A673 (cell line): ENCODE data around the gene BCAM. TPM values are rescaled to one million over a fixed set of nuclear protein-coding genes. Genes with fewer than 3 reads are reported as not detected.

Experiments used
- BruUV-seq: library from RNA; stranded (reverse); fragments of 400-500 nt; replicated peaks from 2 replicates; lab custom pipeline; 2021; lab: Mats Ljungman, UMichigan
- CTCF ChIA-PET: fragments of 300-600 bp; sonication (Branson Sonifier 250); formaldehyde crosslinking; loops from one replicate; lab custom pipeline; 2022; ENCODE audit warnings: antibody characterized with exemption; lab: Charles Lee
- POLR2A ChIA-PET: fragments of 300-600 bp; sonication (Branson Sonifier 250); formaldehyde crosslinking; loops from one replicate; lab custom pipeline; 2022; ENCODE audit warnings: antibody characterized with exemption; ENCODE audit not compliant: low non-redundant PET; lab: Charles Lee
- DNase-seq: peaks from one replicate; pipeline ENCODE4 v3.0.0-alpha.2; 2015; ENCODE audit warnings: low spot score
- H3K27ac ChIP-seq: fragments of 200-600 bp; sonication (generic); 2 replicates; pipeline ENCODE4 v1.5.1; 2016; ENCODE audit warnings: mixed run types, low read depth, mild to moderate bottlenecking, mixed read lengths, antibody characterized with exemption, low read length; ENCODE audit not compliant: poor library complexity, severe bottlenecking
- H3K27me3 ChIP-seq: fragments of 200-600 bp; sonication (generic); replicated peaks from 2 replicates; pipeline ENCODE4 v1.6.1; 2017; ENCODE audit warnings: mixed run types, low read depth, mild to moderate bottlenecking, mixed read lengths, antibody characterized with exemption, low read length; ENCODE audit not compliant: insufficient read depth, poor library complexity
- H3K36me3 ChIP-seq: fragments of 200-600 bp; sonication (generic); 2 replicates; pipeline ENCODE4 v1.6.1; 2016; ENCODE audit warnings: mixed run types, mild to moderate bottlenecking, mixed read lengths, antibody characterized with exemption, low read length; ENCODE audit not compliant: insufficient read depth, poor library complexity, severe bottlenecking
- H3K4me1 ChIP-seq: fragments of 200-600 bp; sonication (generic); 2 replicates; pipeline ENCODE4 v1.6.1; 2017; ENCODE audit warnings: mixed run types, mild to moderate bottlenecking, mixed read lengths, antibody characterized with exemption, low read length; ENCODE audit not compliant: insufficient read depth, poor library complexity, severe bottlenecking
- H3K4me3 ChIP-seq: fragments of 200-600 bp; sonication (generic); 2 replicates; pipeline ENCODE4 v1.5.1; 2016; ENCODE audit warnings: low read depth, mixed run types, mild to moderate bottlenecking, mixed read lengths, low read length; ENCODE audit not compliant: poor library complexity, severe bottlenecking
- H3K9me3 ChIP-seq: fragments of 200-600 bp; sonication (generic); 2 replicates; pipeline ENCODE4 v1.6.1; 2016; ENCODE audit warnings: mixed run types, low read depth, mild to moderate bottlenecking, mixed read lengths, antibody characterized with exemption, low read length; ENCODE audit not compliant: poor library complexity, severe bottlenecking
- CTCF ChIP-seq: fragments of 300-800, 200-600 bp; sonication (generic); conservative IDR thresholded peaks from 2 replicates; pipeline ENCODE4 v1.5.1; 2017; ENCODE audit warnings: low read depth, mild to moderate bottlenecking, antibody characterized with exemption, low read length, moderate library complexity, mixed read lengths
- EZH2 ChIP-seq: fragments of 200-600 bp; sonication (generic); IDR thresholded peaks from 2 replicates; pipeline ENCODE4 v1.6.1; 2017; ENCODE audit warnings: borderline replicate concordance, low read depth, mild to moderate bottlenecking, mixed read lengths, antibody characterized with exemption, low read length; ENCODE audit not compliant: poor library complexity, severe bottlenecking
- intact Hi-C: fragments of 100-400 bp; cut with micrococcal nuclease; formaldehyde crosslinking; loops from one replicate; pipeline ENCODE4 v1.10.0; 2022; ENCODE audit not compliant: unreplicated experiment
- total RNA-seq: library from RNA; stranded (reverse); gene quantifications from 2 replicates; pipeline ENCODE4 v1.2.3, GENCODE V29; 2021

The BCAM gene
- total RNA-seq, 1 experiment from 2014 or later: 3.4 TPM

- no peaks in the 10 kb centered on the region for H3K36me3 ChIP-seq
- no peak overlapping the region for H3K4me3 ChIP-seq
- no peaks in the 10 kb centered on the region for H3K9me3 ChIP-seq
- no peak for TF ChIP-seq CTCF
- TF ChIP-seq EZH2: no peak
- no peaks in the 10 kb centered on the region for H3K27me3 ChIP-seq
- ChIA-PET POLR2A (no interaction called here), CTCF (interaction anchor here (3.0 kb wide), 1 partner anchor 49 kb away, joined by 122 read pairs; no protein-coding TSS in a partner anchor)
- DNase-seq: no peak
- no TSS peak for BruUV-seq
- intact Hi-C loops: no loop called here
- H3K4me1 ChIP-seq: no peaks in the 10 kb centered on the region
- H3K27ac ChIP-seq: no peak overlapping the region
These were observed 35.9 kb upstream of the BCAM start for GRCh38 chr19:44772959-44773358.

- Histone ChIP-seq H3K4me1 (no peaks in the 10 kb centered on the region), H3K9me3 (no peaks in the 10 kb centered on the region), H3K27ac (no peak overlapping the region), H3K4me3 (no peak overlapping the region), H3K27me3 (no peaks in the 10 kb centered on the region), H3K36me3 (no peaks in the 10 kb centered on the region)
- TF ChIP-seq EZH2: no peak
- TF ChIP-seq CTCF: no peak
- intact Hi-C loops: no loop called here
- no peak for DNase-seq
- BruUV-seq: no TSS peak
- CTCF ChIA-PET: no interaction called here
- POLR2A ChIA-PET: no interaction called here
These were observed 33.1 kb upstream of the BCAM start for GRCh38 chr19:44775676-44776240.

GRCh38 chr19:44776402-44777096, 32.4 kb upstream of the BCAM start:
- no peaks in the 10 kb centered on the region for H3K4me1 ChIP-seq
- intact Hi-C loops: no loop called here
- no peaks in the 10 kb centered on the region for H3K27me3 ChIP-seq
- H3K9me3 ChIP-seq: no peaks in the 10 kb centered on the region
- TF ChIP-seq CTCF (no peak), EZH2 (no peak)
- POLR2A ChIA-PET: interaction anchor here (0.7 kb wide), 1 partner anchor 183 kb away, joined by 4 read pairs; no protein-coding TSS in a partner anchor
- H3K4me3 ChIP-seq: no peak overlapping the region
- CTCF ChIA-PET: no interaction called here
- no TSS peak for BruUV-seq
- H3K27ac ChIP-seq: no peak overlapping the region
- DNase-seq: no peak
- H3K36me3 ChIP-seq: no peaks in the 10 kb centered on the region
